ENCODE measurements around the gene ITGA1.
"Not testable (repeated sequence)": the region's sequence is repeated elsewhere in the genome, so short reads cannot be mapped to it uniquely, and the experiment has no call there.

Gene ITGA1

GRCh38 chr5:52846182-52846842 is 58.6 kb downstream of the ITGA1 start (continued):
- no peak for TF ChIP-seq ZEB2 (tag by site-specific recombination; IDR thresholded peaks at IDR 0.05)
- TF ChIP-seq ZNF670 (tag by site-specific recombination; IDR thresholded peaks at IDR 0.05; ENCODE audit: low read depth) = no peak
- TF ChIP-seq, protein P1, sequence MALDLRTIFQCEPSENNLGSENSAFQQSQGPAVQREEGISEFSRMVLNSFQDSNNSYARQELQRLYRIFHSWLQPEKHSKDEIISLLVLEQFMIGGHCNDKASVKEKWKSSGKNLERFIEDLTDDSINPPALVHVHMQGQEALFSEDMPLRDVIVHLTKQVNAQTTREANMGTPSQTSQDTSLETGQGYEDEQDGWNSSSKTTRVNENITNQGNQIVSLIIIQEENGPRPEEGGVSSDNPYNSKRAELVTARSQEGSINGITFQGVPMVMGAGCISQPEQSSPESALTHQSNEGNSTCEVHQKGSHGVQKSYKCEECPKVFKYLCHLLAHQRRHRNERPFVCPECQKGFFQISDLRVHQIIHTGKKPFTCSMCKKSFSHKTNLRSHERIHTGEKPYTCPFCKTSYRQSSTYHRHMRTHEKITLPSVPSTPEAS (tag by site-specific recombination; IDR thresholded peaks at IDR 0.05) = no peak
- TF ChIP-seq ZNF112 (tag by site-specific recombination; IDR thresholded peaks at IDR 0.05) = no peak
- no peak for TF ChIP-seq SETDB1 (IDR thresholded peaks at IDR 0.05; ENCODE audit: insufficient read length, low read length)
- TF ChIP-seq ZNF366 (tag by site-specific recombination; conservative IDR thresholded peaks at IDR 0.05) = no peak

GRCh38 chr5:52848688-52849087 is 61.0 kb downstream of the ITGA1 start:
- H3K36me3 ChIP-seq (ENCODE audit: control insufficient read depth in 2 of 2, insufficient read depth in 1 of 2, low read length in 2 of 2); H3K27ac ChIP-seq (ENCODE audit: extremely low read depth, low read depth, low read length); POLR2A ChIA-PET; H3K4me3 ChIP-seq (ENCODE audit: low read depth, low read length); CTCF ChIA-PET; H3K4me1 ChIP-seq (ENCODE audit: control insufficient read depth, insufficient read depth, low read length); H3K9me3 ChIP-seq (ENCODE audit: control insufficient read depth, insufficient read depth, low read depth, low read length): not testable (repeated sequence)
- TF ChIP-seq ZNF146 (tag by site-specific recombination; IDR thresholded peaks at IDR 0.05) = peak; percentile 74
- TF ChIP-seq, protein P2, sequence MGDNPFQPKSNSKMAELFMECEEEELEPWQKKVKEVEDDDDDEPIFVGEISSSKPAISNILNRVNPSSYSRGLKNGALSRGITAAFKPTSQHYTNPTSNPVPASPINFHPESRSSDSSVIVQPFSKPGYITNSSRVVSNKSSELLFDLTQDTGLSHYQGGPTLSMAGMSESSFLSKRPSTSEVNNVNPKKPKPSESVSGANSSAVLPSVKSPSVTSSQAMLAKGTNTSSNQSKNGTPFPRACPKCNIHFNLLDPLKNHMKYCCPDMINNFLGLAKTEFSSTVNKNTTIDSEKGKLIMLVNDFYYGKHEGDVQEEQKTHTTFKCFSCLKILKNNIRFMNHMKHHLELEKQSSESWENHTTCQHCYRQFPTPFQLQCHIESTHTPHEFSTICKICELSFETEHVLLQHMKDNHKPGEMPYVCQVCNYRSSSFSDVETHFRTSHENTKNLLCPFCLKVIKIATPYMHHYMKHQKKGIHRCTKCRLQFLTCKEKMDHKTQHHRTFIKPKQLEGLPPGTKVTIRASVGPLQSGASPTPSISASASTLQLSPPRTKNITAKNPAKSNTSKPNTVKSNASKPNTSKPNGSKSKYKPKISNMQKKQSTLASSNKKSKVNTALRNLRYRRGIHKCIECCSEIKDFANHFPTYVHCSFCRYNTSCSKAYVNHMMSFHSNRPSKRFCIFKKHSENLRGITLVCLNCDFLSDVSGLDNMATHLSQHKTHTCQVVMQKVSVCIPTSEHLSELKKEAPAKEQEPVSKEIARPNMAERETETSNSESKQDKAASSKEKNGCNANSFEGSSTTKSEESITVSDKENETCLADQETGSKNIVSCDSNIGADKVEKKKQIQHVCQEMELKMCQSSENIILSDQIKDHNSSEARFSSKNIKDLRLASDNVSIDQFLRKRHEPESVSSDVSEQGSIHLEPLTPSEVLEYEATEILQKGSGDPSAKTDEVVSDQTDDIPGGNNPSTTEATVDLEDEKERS (tag by site-specific recombination; IDR thresholded peaks at IDR 0.05) = 0 out of 2 replicates have a peak, but pooled peaks have one; percentile 62

GRCh38 chr5:52849544-52849943 is 61.8 kb downstream of the ITGA1 start:
- Histone ChIP-seq H3K27ac (ENCODE audit: extremely low read depth, low read depth, low read length) (no peak overlapping the region), H3K36me3 (ENCODE audit: control insufficient read depth in 2 of 2, insufficient read depth in 1 of 2, low read length in 2 of 2) (no peaks in the 10 kb centered on the region), H3K9me3 (ENCODE audit: control insufficient read depth, insufficient read depth, low read depth, low read length) (no peaks in the 10 kb centered on the region), H3K4me3 (ENCODE audit: low read depth, low read length) (no peak overlapping the region), H3K4me1 (ENCODE audit: control insufficient read depth, insufficient read depth, low read length) (0 out of 2 replicates have a peak, but pooled peaks cover 3% of the 10 kb centered on the region)
- CTCF ChIA-PET = interaction anchor here (0.6 kb wide), 1 partner anchor 367 kb away, joined by 3 read pairs; no protein-coding TSS in a partner anchor
- POLR2A ChIA-PET = interaction anchor here (0.6 kb wide), 1 partner anchor 24 kb away, joined by 3 read pairs; no protein-coding TSS in a partner anchor
- TF ChIP-seq ZNF843 (tag by site-specific recombination; IDR thresholded peaks at IDR 0.05) = no peak
- TF ChIP-seq PRDM6 (tag by site-specific recombination; IDR thresholded peaks at IDR 0.05) = no peak
- TF ChIP-seq REPIN1 (tag by site-specific recombination; IDR thresholded peaks at IDR 0.05; ENCODE audit: low read depth) = no peak
- TF ChIP-seq ZNF768 (tag by site-specific recombination; IDR thresholded peaks at IDR 0.05) = no peak
- TF ChIP-seq ZBTB7A (tag by site-specific recombination; IDR thresholded peaks at IDR 0.05; ENCODE audit: low read depth) = no peak
- no peak for TF ChIP-seq ZNF426 (tag by site-specific recombination; IDR thresholded peaks at IDR 0.05)
- TF ChIP-seq, protein P3, sequence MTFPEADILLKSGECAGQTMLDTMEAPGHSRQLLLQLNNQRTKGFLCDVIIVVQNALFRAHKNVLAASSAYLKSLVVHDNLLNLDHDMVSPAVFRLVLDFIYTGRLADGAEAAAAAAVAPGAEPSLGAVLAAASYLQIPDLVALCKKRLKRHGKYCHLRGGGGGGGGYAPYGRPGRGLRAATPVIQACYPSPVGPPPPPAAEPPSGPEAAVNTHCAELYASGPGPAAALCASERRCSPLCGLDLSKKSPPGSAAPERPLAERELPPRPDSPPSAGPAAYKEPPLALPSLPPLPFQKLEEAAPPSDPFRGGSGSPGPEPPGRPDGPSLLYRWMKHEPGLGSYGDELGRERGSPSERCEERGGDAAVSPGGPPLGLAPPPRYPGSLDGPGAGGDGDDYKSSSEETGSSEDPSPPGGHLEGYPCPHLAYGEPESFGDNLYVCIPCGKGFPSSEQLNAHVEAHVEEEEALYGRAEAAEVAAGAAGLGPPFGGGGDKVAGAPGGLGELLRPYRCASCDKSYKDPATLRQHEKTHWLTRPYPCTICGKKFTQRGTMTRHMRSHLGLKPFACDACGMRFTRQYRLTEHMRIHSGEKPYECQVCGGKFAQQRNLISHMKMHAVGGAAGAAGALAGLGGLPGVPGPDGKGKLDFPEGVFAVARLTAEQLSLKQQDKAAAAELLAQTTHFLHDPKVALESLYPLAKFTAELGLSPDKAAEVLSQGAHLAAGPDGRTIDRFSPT (tag by site-specific recombination; IDR thresholded peaks at IDR 0.05) = no peak
- no peak for TF ChIP-seq ZNF560 (tag by site-specific recombination; IDR thresholded peaks at IDR 0.05; ENCODE audit: borderline replicate concordance)
- TF ChIP-seq ZNF48 (tag by site-specific recombination; IDR thresholded peaks at IDR 0.05) = no peak
- TF ChIP-seq, protein P4, sequence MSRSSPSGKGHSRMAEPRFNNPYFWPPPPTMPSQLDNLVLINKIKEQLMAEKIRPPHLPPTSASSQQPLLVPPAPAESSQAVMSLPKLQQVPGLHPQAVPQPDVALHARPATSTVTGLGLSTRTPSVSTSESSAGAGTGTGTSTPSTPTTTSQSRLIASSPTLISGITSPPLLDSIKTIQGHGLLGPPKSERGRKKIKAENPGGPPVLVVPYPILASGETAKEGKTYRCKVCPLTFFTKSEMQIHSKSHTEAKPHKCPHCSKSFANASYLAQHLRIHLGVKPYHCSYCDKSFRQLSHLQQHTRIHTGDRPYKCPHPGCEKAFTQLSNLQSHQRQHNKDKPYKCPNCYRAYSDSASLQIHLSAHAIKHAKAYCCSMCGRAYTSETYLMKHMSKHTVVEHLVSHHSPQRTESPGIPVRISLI (tag by site-specific recombination; IDR thresholded peaks at IDR 0.05) = no peak
- TF ChIP-seq ZNF707 (tag by site-specific recombination; IDR thresholded peaks at IDR 0.05) = no peak
- no peak for TF ChIP-seq MYNN (tag by site-specific recombination; IDR thresholded peaks at IDR 0.05; ENCODE audit: borderline replicate concordance)
- TF ChIP-seq BCL11A (tag by site-specific recombination; IDR thresholded peaks at IDR 0.05; ENCODE audit: low read depth) = no peak
